CD14-positive monocyte (primary cell): Measurements from ENCODE around the gene RELN. TPM values are rescaled to one million over a fixed set of nuclear protein-coding genes. Genes with fewer than 3 reads are reported as not detected.

Experiments used
- DNase-seq, 3 donors: peaks; one replicate each; pipeline ENCODE4 v3.0.0-alpha.2; 2011 to 2022
- H2AFZ ChIP-seq: 2 replicates; pipeline ENCODE4 v1.6.0; 2012; ENCODE audit warnings: mild to moderate bottlenecking, low read depth, low read length, inconsistent platforms; ENCODE audit not compliant: insufficient read depth, poor library complexity, severe bottlenecking
- H3K27ac ChIP-seq, 2 donors: 1 replicate in 1 of 2; 2 replicates in 1 of 2; pipeline ENCODE4 v1.5.1; 2012 to 2013; ENCODE audit warnings: low read length in 2 of 2, control low read depth in 1 of 2, inconsistent platforms in 1 of 2, low read depth in 1 of 2, mild to moderate bottlenecking in 1 of 2
- H3K27me3 ChIP-seq, 2 donors: one replicate each; pipeline versions ENCODE4 v1.6.0 to v1.6.1; 2011 to 2013; ENCODE audit warnings: low read length in 2 of 2; ENCODE audit not compliant: control insufficient read depth in 2 of 2, insufficient read depth in 2 of 2
- H3K36me3 ChIP-seq, 2 donors: replicated peaks in 1 of 2; 1 replicate in 1 of 2; 2 replicates in 1 of 2; pipeline versions ENCODE4 v1.5.1 to v1.6.1; 2012 to 2013; ENCODE audit warnings: low read length in 2 of 2, control low read depth in 1 of 2, inconsistent platforms in 1 of 2, mild to moderate bottlenecking in 1 of 2; ENCODE audit not compliant: insufficient read depth in 2 of 2, control insufficient read depth in 1 of 2
- H3K4me1 ChIP-seq, 2 donors: 1 replicate in 1 of 2; 2 replicates in 1 of 2; pipeline versions ENCODE4 v1.5.1 to v1.6.1; 2012 to 2013; ENCODE audit warnings: low read length in 2 of 2, control low read depth in 1 of 2, inconsistent platforms in 1 of 2, mild to moderate bottlenecking in 1 of 2, moderate library complexity in 1 of 2; ENCODE audit not compliant: insufficient read depth in 2 of 2, control insufficient read depth in 1 of 2
- H3K4me2 ChIP-seq: replicated peaks from 2 replicates; pipeline ENCODE3; 2012; ENCODE audit warnings: low read length, moderate library complexity, mild to moderate bottlenecking; ENCODE audit not compliant: poor library complexity, severe bottlenecking; ENCODE audit errors: extremely low read depth
- H3K4me3 ChIP-seq, 3 experiments: fragments of 200-600 bp in 1 of 3; sonication (generic) in 1 of 3; replicated peaks in 1 of 3; 1 replicate in 2 of 3; 2 replicates in 1 of 3; pipeline ENCODE4 v1.5.1; 2011 to 2013; ENCODE audit warnings: low read length in 3 of 3, mild to moderate bottlenecking in 3 of 3, control low read depth in 2 of 3, low read depth in 2 of 3, inconsistent platforms in 1 of 3, moderate library complexity in 1 of 3
- H3K79me2 ChIP-seq: 2 replicates; pipeline ENCODE4 v1.6.0; 2012; ENCODE audit warnings: mild to moderate bottlenecking, control low read depth, inconsistent platforms, low read length, moderate library complexity; ENCODE audit not compliant: insufficient read depth
- H3K9ac ChIP-seq: 2 replicates; pipeline ENCODE4 v1.6.0; 2017; ENCODE audit warnings: low read length, mild to moderate bottlenecking; ENCODE audit not compliant: insufficient read depth, poor library complexity, severe bottlenecking
- H3K9me3 ChIP-seq, 2 donors: replicated peaks in 1 of 2; 1 replicate in 1 of 2; 2 replicates in 1 of 2; pipeline versions ENCODE4 v1.5.1 to v1.6.1; 2012 to 2013; ENCODE audit warnings: low read length in 2 of 2, control low read depth in 1 of 2; ENCODE audit not compliant: control insufficient read depth in 1 of 2, insufficient read depth in 1 of 2
- H4K20me1 ChIP-seq: 2 replicates; pipeline ENCODE4 v1.6.0; 2012; ENCODE audit warnings: mild to moderate bottlenecking, low read length, control low read depth, moderate library complexity; ENCODE audit not compliant: insufficient read depth
- H3K27ac Mint-ChIP-seq, 7 donors: one replicate each; pipeline ENCODE4 v1.8.0; 2020; ENCODE audit warnings: mild to moderate bottlenecking in 7 of 7, mixed read lengths in 7 of 7, moderate library complexity in 6 of 7, inconsistent platforms in 2 of 7
- H3K27me3 Mint-ChIP-seq, 3 donors: one replicate each; pipeline ENCODE4 v1.8.0; 2021 to 2022; ENCODE audit warnings: low read depth in 3 of 3, mild to moderate bottlenecking in 3 of 3, mixed read lengths in 3 of 3, moderate library complexity in 3 of 3, inconsistent platforms in 1 of 3
- H3K36me3 Mint-ChIP-seq, 2 donors: one replicate each; pipeline ENCODE4 v1.8.0; 2020; ENCODE audit warnings: mixed read lengths in 2 of 2, inconsistent platforms in 1 of 2, mild to moderate bottlenecking in 1 of 2
- H3K4me1 Mint-ChIP-seq: one replicate; pipeline ENCODE4 v1.8.0; 2020; ENCODE audit warnings: mild to moderate bottlenecking, mixed read lengths
- H3K4me3 Mint-ChIP-seq, 2 donors: one replicate each; pipeline ENCODE4 v1.8.0; 2020; ENCODE audit warnings: mild to moderate bottlenecking in 2 of 2, mixed read lengths in 2 of 2, moderate library complexity in 1 of 2
- H3K9me3 Mint-ChIP-seq, 7 donors: one replicate each; pipeline ENCODE4 v1.8.0; 2020 to 2022; ENCODE audit warnings: mixed read lengths in 7 of 7, mild to moderate bottlenecking in 6 of 7, moderate library complexity in 6 of 7, inconsistent platforms in 2 of 7
- WGBS: methylation state at CpG from one replicate; pipeline ENCODE4 v1.1.5; 2013; ENCODE audit warnings: missing lambda C conversion rate; ENCODE audit not compliant: insufficient coverage; 5-methylcytosine and 5-hydroxymethylcytosine counted together
- intact Hi-C, 2 donors: fragments of 100-400 bp; cut with micrococcal nuclease; formaldehyde crosslinking; loops; one replicate each; pipeline versions ENCODE4 v1.15.0 to v1.15.1; 2023
- polyA plus RNA-seq, 3 donors: library from polyadenylated mRNA; depleted of rRNA in 1 of 3; unstranded in 2 of 3; stranded (reverse) in 1 of 3; fragments of 300-500 nt in 2 of 3; fragments of >200 nt in 1 of 3; fragmentation: Illumina TruSeq in 2 of 3; gene quantifications; 1 replicate in 2 of 3; 2 replicates in 1 of 3; pipeline ENCODE4 v1.2.3, GENCODE V29; 2012 to 2021
- TF ChIP-seq, protein P1 (sequence below): fragments of 200-600 bp; IDR thresholded peaks from one replicate; pipeline ENCODE4 v1.8.0; 2022; ENCODE audit warnings: antibody characterized with exemption, mild to moderate bottlenecking

The RELN gene
- polyA plus RNA-seq, 3 donors = not detected

DNA sequence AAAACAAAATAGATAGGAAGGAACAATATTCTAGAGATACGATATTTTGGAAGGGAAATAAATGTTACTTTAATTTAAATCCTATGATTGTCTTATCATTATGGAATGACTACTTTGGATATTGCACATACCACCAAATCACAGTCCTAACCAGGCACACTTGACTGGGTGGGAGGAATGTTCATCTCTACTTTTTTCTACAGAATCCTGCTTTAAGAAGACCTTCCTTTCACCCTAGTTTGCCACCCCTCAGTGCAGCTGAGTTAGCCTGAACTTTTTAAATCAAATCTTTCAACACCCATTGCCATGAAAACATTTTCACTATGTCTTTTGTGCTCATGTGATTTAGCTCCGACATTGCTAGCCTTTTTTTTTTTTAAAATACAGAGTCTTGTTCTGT is 38.1 kb downstream of the RELN start:
- Histone ChIP-seq H3K4me1 (no peaks in the 10 kb centered on the region), H2AFZ (no peak overlapping the region), H3K4me3 (no peak overlapping the region), H3K4me2 (no peak overlapping the region), H3K36me3 (no peaks in the 10 kb centered on the region), H4K20me1 (no peaks in the 10 kb centered on the region), H3K9ac (no peak overlapping the region), H3K27ac (no peak overlapping the region), H3K79me2 (no peaks in the 10 kb centered on the region), H3K9me3 (no peaks in the 10 kb centered on the region), H3K27me3 (no peaks in the 10 kb centered on the region)
- WGBS = 71% methylated on average over 1 of the region's 2 CpGs
- no peak for DNase-seq
- H3K4me3 Mint-ChIP-seq = no peak overlapping the region
- intact Hi-C loops = no loop called here
- H3K27ac Mint-ChIP-seq = no peak overlapping the region
- H3K9me3 Mint-ChIP-seq = peaks cover 0 to 7% (median 0%) of the 10 kb centered on the region in 7 donors
- TF ChIP-seq, protein P1, sequence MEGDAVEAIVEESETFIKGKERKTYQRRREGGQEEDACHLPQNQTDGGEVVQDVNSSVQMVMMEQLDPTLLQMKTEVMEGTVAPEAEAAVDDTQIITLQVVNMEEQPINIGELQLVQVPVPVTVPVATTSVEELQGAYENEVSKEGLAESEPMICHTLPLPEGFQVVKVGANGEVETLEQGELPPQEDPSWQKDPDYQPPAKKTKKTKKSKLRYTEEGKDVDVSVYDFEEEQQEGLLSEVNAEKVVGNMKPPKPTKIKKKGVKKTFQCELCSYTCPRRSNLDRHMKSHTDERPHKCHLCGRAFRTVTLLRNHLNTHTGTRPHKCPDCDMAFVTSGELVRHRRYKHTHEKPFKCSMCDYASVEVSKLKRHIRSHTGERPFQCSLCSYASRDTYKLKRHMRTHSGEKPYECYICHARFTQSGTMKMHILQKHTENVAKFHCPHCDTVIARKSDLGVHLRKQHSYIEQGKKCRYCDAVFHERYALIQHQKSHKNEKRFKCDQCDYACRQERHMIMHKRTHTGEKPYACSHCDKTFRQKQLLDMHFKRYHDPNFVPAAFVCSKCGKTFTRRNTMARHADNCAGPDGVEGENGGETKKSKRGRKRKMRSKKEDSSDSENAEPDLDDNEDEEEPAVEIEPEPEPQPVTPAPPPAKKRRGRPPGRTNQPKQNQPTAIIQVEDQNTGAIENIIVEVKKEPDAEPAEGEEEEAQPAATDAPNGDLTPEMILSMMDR = no peak
- no peaks in the 10 kb centered on the region for H3K36me3 Mint-ChIP-seq
- no peaks in the 10 kb centered on the region for H3K4me1 Mint-ChIP-seq
- peaks cover 1 to 2% (median 2%) of the 10 kb centered on the region in 3 donors for H3K27me3 Mint-ChIP-seq

DNA sequence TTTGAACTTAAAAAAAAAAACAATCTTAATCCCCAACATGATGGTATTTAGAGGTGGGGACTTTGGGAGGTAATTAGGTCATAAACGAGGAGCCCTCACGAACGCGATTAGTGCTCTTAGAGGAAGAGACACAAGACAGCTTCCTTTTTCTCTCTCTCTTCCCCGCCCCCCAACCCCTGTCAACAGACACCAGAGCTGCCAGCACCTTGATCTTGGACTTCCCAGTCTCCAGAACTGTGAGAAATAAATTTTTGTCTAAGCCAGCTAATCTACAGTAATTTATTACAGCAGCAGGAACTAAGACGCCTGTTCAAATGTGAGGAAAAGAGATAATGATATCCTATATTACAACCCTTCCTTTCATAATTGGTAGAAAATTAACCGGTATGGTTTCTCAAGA is 40.1 kb downstream of the RELN start:
- TF ChIP-seq, protein P1 = no peak
- Mint-ChIP-seq H3K27me3 (peaks cover 1 to 2% (median 2%) of the 10 kb centered on the region in 3 donors), H3K9me3 (peaks cover 0 to 7% (median 0%) of the 10 kb centered on the region in 7 donors), H3K4me1 (no peaks in the 10 kb centered on the region), H3K4me3 (no peak overlapping the region), H3K36me3 (no peaks in the 10 kb centered on the region), H3K27ac (no peak overlapping the region)
- H3K36me3 ChIP-seq = no peaks in the 10 kb centered on the region
- no peaks in the 10 kb centered on the region for H3K9me3 ChIP-seq
- H4K20me1 ChIP-seq = no peaks in the 10 kb centered on the region
- no peak overlapping the region for H3K4me2 ChIP-seq
- H3K79me2 ChIP-seq = no peaks in the 10 kb centered on the region
- no CpG with 5 or more reads among the region's 7 CpGs for WGBS
- intact Hi-C loops = no loop called here
- DNase-seq = no peak
- H3K9ac ChIP-seq = no peak overlapping the region
- no peak overlapping the region for H2AFZ ChIP-seq
- H3K4me3 ChIP-seq = no peak overlapping the region
- no peaks in the 10 kb centered on the region for H3K27me3 ChIP-seq
- H3K27ac ChIP-seq = no peak overlapping the region
- H3K4me1 ChIP-seq = no peaks in the 10 kb centered on the region
